Fibroblast of lung (primary cell): ENCODE measurements around the gene TMEM221.

Experiments used
- CTCF ChIP-seq, 2 donors: IDR thresholded peaks in 1 of 2; conservative IDR thresholded peaks in 1 of 2; 1 replicate in 1 of 2; 2 replicates in 1 of 2; pipeline ENCODE4 v1.5.1; 2011 to 2012; ENCODE audit warnings: low read length in 2 of 2, control low read depth in 1 of 2, inconsistent platforms in 1 of 2, low read depth in 1 of 2, mild to moderate bottlenecking in 1 of 2
- EZH2 ChIP-seq: IDR thresholded peaks from 2 replicates; pipeline ENCODE4 v1.5.1; 2012; ENCODE audit warnings: low read length, control low read depth, mild to moderate bottlenecking; ENCODE audit errors: missing control alignments

GRCh38 chr19:17415121-17415520 lies 33.3 kb downstream of the TMEM221 start:
- TF ChIP-seq CTCF (conservative IDR thresholded peaks at IDR 0.05 in 1 of 2, IDR thresholded peaks at IDR 0.05 in 1 of 2; ENCODE audit: low read depth in 1 of 2, low read length in 2 of 2) (no peak), EZH2 (no peak)
